Bronchial epithelial cell (primary cell): Measurements from ENCODE around the gene VRK3. TPM values are rescaled to one million over a fixed set of nuclear protein-coding genes. Genes with fewer than 3 reads are reported as not detected.
"Not testable (repeated sequence)": the region's sequence is repeated elsewhere in the genome, so short reads cannot be mapped to it uniquely, and the experiment has no call there.

Source experiments
- DNase-seq: peaks from one replicate; pipeline ENCODE4 v3.0.0-alpha.2; 2010; ENCODE audit warnings: low read depth
- FAIRE-seq: peaks from 2 replicates; lab custom pipeline; 2011; peaks lifted over from hg19 to GRCh38; lab: Jason Lieb, UNC
- H3K27me3 ChIP-seq: 2 replicates; pipeline ENCODE4 v1.5.1; 2011; ENCODE audit warnings: low read length; ENCODE audit not compliant: control insufficient read depth, insufficient read depth
- H3K36me3 ChIP-seq: 2 replicates; pipeline ENCODE4 v1.5.1; 2011; ENCODE audit warnings: low read length; ENCODE audit not compliant: control insufficient read depth, insufficient read depth
- H3K4me3 ChIP-seq: 2 replicates; pipeline ENCODE4 v1.5.1; 2011; ENCODE audit warnings: mild to moderate bottlenecking, low read depth, low read length, control low read depth
- CTCF ChIP-seq: IDR thresholded peaks from 2 replicates; pipeline ENCODE4 v1.5.1; 2011; ENCODE audit warnings: mild to moderate bottlenecking, moderate library complexity, low read length, control low read depth, inconsistent platforms; ENCODE audit not compliant: insufficient read depth, severe bottlenecking
- total RNA-seq: library from RNA; depleted of rRNA; stranded (reverse); fragments of >200 nt; gene quantifications from 2 replicates; pipeline ENCODE4 v1.2.1, GENCODE V29; 2014

The VRK3 gene
- total RNA-seq, 1 donor from 2014 or later: 14.5 TPM

GRCh38 chr19:49949742-49950589 is 75.2 kb downstream of the VRK3 start:
- no peaks in the 10 kb centered on the region for H3K36me3 ChIP-seq
- DNase-seq (no peak), FAIRE-seq (no peak)
- TF ChIP-seq CTCF: no peak
- H3K4me3 ChIP-seq: no peak overlapping the region
- H3K27me3 ChIP-seq: no peaks in the 10 kb centered on the region

- Histone ChIP-seq H3K27me3 (no peaks in the 10 kb centered on the region), H3K4me3 (no peak overlapping the region), H3K36me3 (no peaks in the 10 kb centered on the region)
- FAIRE-seq (no peak), DNase-seq (no peak)
- no peak for TF ChIP-seq CTCF
Observed at GRCh38 chr19:49946415-49946814, 78.8 kb downstream of the VRK3 start.

- H3K4me3 ChIP-seq, DNase-seq, H3K36me3 ChIP-seq, H3K27me3 ChIP-seq, FAIRE-seq: not testable (repeated sequence)
Observed at GRCh38 chr19:49944567-49944966, 80.6 kb downstream of the VRK3 start.

- TF ChIP-seq CTCF: no peak
- no peak for DNase-seq
- H3K36me3 ChIP-seq: no peaks in the 10 kb centered on the region
- peak; percentile 18 for FAIRE-seq
- no peak overlapping the region for H3K4me3 ChIP-seq
- no peaks in the 10 kb centered on the region for H3K27me3 ChIP-seq
Observed at GRCh38 chr19:49940482-49940791, 84.7 kb downstream of the VRK3 start.

GRCh38 chr19:49939721-49940481 is 85.3 kb downstream of the VRK3 start:
- Histone ChIP-seq H3K36me3 (no peaks in the 10 kb centered on the region), H3K4me3 (no peak overlapping the region), H3K27me3 (no peaks in the 10 kb centered on the region)
- DNase-seq: no peak
- no peak for TF ChIP-seq CTCF
- FAIRE-seq: no peak

GRCh38 chr19:49938662-49939061 is 86.5 kb downstream of the VRK3 start:
- no peaks in the 10 kb centered on the region for H3K36me3 ChIP-seq
- DNase-seq (no peak), FAIRE-seq (no peak)
- no peak overlapping the region for H3K4me3 ChIP-seq
- no peaks in the 10 kb centered on the region for H3K27me3 ChIP-seq
- TF ChIP-seq CTCF: no peak
